Loucy (cell line): ENCODE results near the gene DMRT1.
A peak's percentile ranks its signal among the peaks of the same experiment; 100 is the strongest.

Experiments used
- H2AFZ ChIP-seq: fragments of 200-600 bp; sonication (generic); 2 replicates; pipeline ENCODE4 v1.6.0; 2016; ENCODE audit warnings: antibody characterized with exemption, mild to moderate bottlenecking, low read length, moderate library complexity
- H3F3A ChIP-seq: fragments of 200-600 bp; 2 replicates; pipeline ENCODE4 v1.6.0; 2016; ENCODE audit warnings: antibody characterized with exemption, low read depth, mild to moderate bottlenecking
- H3K27me3 ChIP-seq: fragments of 200-600 bp; sonication (generic); 2 replicates; pipeline ENCODE4 v1.6.1; 2014; ENCODE audit warnings: low read length, mild to moderate bottlenecking; ENCODE audit not compliant: insufficient read depth, poor library complexity, severe bottlenecking
- H3K36me3 ChIP-seq: fragments of 200-600 bp; sonication (generic); 2 replicates; pipeline ENCODE4 v1.6.1; 2016; ENCODE audit warnings: low read length; ENCODE audit not compliant: insufficient read depth
- H3K4me1 ChIP-seq: fragments of 200-600 bp; sonication (generic); 2 replicates; pipeline ENCODE4 v1.5.1; 2014; ENCODE audit warnings: low read length, mild to moderate bottlenecking; ENCODE audit not compliant: insufficient read depth, poor library complexity, severe bottlenecking
- H3K4me2 ChIP-seq: fragments of 200-600 bp; sonication (generic); 2 replicates; pipeline ENCODE4 v1.6.0; 2014; ENCODE audit warnings: antibody characterized with exemption, low read length, low read depth, mild to moderate bottlenecking; ENCODE audit not compliant: poor library complexity, severe bottlenecking
- H3K4me3 ChIP-seq: fragments of 200-600 bp; sonication (generic); 2 replicates; pipeline ENCODE4 v1.5.1; 2014; ENCODE audit warnings: low read length, mild to moderate bottlenecking, mixed read lengths; ENCODE audit not compliant: poor library complexity, severe bottlenecking
- H3K79me2 ChIP-seq: fragments of 200-600 bp; sonication (generic); 2 replicates; pipeline ENCODE4 v1.6.1; 2014; ENCODE audit warnings: low read length; ENCODE audit not compliant: insufficient read depth
- H3K9ac ChIP-seq: fragments of 200-600 bp; sonication (generic); 2 replicates; pipeline ENCODE4 v1.6.0; 2014; ENCODE audit warnings: mild to moderate bottlenecking, low read depth, low read length, moderate library complexity; ENCODE audit not compliant: poor library complexity, severe bottlenecking
- H3K9me2 ChIP-seq: fragments of 200-600 bp; sonication (generic); replicated peaks from 2 replicates; pipeline ENCODE4 v1.6.1; 2016; ENCODE audit warnings: low read depth, low read length, mixed read lengths
- H3K9me3 ChIP-seq: fragments of 200-600 bp; sonication (generic); 2 replicates; pipeline ENCODE4 v1.6.1; 2014; ENCODE audit warnings: mild to moderate bottlenecking, antibody characterized with exemption, low read length, low read depth; ENCODE audit not compliant: insufficient read depth
- H4K20me1 ChIP-seq: fragments of 200-600 bp; sonication (generic); 2 replicates; pipeline ENCODE4 v1.6.0; 2014; ENCODE audit warnings: antibody characterized with exemption, low read length, mild to moderate bottlenecking; ENCODE audit not compliant: insufficient read depth, poor library complexity, severe bottlenecking
- EZH2phosphoT487 ChIP-seq: fragments of 200-600 bp; IDR thresholded peaks from 2 replicates; pipeline ENCODE4 v1.6.1; 2018; ENCODE audit warnings: antibody characterized with exemption, mild to moderate bottlenecking, moderate library complexity, borderline replicate concordance
- TF ChIP-seq, protein P1 (sequence below): fragments of 200-600 bp; sonication (generic); conservative IDR thresholded peaks from 2 replicates; pipeline ENCODE4 v1.5.1; 2014; ENCODE audit warnings: mild to moderate bottlenecking, antibody characterized with exemption, low read length

The DMRT1 gene

DNA sequence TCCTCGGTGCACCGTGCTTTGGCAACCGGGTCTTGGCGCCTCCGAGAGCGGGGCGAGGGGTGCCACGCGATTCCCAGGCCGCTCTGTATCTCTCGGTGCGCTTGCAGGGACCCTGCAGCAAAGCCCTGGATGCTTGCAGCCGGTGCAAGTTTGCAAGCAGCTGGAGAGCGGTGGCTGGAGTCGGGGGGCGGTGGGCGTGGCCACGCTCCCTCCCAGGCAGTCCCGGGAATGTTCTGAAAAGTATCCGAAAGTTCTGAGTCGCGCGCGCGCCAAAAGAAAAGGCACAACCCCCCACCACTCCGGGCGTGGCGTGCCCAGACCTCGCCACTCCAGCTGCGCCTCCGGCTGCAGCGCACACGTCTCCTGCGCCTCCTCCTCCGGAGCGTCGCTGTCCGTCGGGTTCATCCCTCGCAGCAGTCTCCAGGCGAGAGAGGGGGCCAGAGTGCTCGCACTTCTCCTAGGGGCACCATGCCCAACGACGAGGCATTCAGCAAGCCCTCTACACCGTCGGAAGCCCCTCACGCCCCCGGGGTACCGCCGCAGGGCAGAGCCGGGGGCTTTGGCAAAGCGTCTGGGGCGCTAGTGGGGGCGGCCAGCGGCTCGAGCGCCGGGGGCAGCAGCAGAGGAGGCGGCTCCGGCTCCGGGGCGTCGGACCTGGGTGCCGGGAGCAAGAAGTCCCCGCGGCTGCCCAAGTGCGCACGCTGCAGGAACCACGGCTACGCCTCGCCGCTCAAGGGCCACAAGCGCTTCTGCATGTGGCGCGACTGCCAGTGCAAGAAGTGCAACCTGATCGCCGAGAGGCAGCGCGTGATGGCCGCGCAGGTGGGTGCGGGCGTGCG, at the start of gene DMRT1:
TSS of gene DMRT1 (plus strand) at position 327 of the 839 bp plus-strand sequence. CDS start at position 469, 142 bp downstream.
- H3F3A ChIP-seq, result no peaks in the 10 kb centered on the region
- no peaks in the 10 kb centered on the region for H3K9me3 ChIP-seq
- no peaks in the 10 kb centered on the region for H3K9me2 ChIP-seq
- no peak within 1 kb of the TSS for H3K9ac ChIP-seq
- no peaks in the 10 kb centered on the region for H3K4me1 ChIP-seq
- TF ChIP-seq, protein P1, sequence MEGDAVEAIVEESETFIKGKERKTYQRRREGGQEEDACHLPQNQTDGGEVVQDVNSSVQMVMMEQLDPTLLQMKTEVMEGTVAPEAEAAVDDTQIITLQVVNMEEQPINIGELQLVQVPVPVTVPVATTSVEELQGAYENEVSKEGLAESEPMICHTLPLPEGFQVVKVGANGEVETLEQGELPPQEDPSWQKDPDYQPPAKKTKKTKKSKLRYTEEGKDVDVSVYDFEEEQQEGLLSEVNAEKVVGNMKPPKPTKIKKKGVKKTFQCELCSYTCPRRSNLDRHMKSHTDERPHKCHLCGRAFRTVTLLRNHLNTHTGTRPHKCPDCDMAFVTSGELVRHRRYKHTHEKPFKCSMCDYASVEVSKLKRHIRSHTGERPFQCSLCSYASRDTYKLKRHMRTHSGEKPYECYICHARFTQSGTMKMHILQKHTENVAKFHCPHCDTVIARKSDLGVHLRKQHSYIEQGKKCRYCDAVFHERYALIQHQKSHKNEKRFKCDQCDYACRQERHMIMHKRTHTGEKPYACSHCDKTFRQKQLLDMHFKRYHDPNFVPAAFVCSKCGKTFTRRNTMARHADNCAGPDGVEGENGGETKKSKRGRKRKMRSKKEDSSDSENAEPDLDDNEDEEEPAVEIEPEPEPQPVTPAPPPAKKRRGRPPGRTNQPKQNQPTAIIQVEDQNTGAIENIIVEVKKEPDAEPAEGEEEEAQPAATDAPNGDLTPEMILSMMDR, result no peak
- TF ChIP-seq EZH2phosphoT487, result no peak
- no peaks in the 10 kb centered on the region for H3K79me2 ChIP-seq
- H3K4me2 ChIP-seq, result no peak within 1 kb of the TSS
- no peak within 1 kb of the TSS for H3K4me3 ChIP-seq
- H3K27me3 ChIP-seq, result no peaks in the 10 kb centered on the region
- H3K36me3 ChIP-seq, result no peaks in the 10 kb centered on the region
- 0 out of 2 replicates have a peak within 1 kb of the TSS, but pooled peaks have one; percentile 26 for H2AFZ ChIP-seq
- no peaks in the 10 kb centered on the region for H4K20me1 ChIP-seq

DNA sequence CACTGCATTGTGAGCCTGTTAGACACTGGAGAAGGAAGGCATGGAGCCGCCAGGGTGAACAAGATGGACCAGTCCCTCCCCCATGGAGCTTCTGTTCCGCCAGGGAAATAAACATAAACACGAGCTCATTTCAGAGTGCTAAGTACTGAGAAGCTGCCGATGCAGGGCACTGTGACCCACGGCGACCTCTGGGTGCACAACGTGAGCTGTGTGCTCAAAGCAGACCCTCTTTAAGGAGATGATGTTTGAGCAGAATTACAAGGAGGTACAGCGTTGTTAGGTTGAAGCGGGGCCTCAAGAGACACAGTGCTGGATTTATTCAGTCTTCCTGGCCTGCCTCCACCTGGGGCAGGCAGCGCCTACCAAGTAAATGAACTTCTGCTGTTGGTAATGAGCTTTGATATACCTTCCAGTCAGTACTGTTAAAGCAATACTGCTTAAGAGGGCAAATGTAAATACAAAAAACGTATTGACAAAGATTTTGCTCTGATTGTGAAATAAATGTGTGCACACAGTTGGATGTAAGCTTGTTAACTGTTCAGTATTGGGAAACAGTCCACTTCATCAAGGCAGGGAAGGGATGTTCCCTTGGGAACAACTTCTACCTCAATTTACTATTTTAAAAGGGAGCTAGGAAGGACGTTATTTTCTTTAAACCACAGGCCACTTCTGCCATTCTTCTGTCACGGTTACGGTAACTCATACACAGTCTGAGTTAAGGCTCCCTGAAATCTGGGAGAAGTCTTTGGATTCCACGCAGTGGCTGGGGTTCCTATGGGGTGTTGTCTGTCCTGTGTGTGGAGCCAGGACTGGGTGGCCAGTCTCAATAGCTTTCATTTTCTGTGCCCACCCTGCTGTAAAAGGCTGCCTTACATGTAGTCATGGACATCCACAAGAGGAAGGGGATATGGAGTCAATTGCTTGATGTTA, 48.9 kb upstream of the DMRT1 start:
- no peaks in the 10 kb centered on the region for H3K36me3 ChIP-seq
- H3K9me2 ChIP-seq, result no peaks in the 10 kb centered on the region
- no peak overlapping the region for H3K9ac ChIP-seq
- no peaks in the 10 kb centered on the region for H3K79me2 ChIP-seq
- no peaks in the 10 kb centered on the region for H3F3A ChIP-seq
- no peaks in the 10 kb centered on the region for H3K4me1 ChIP-seq
- TF ChIP-seq, protein P1, result no peak
- TF ChIP-seq EZH2phosphoT487, result no peak
- H4K20me1 ChIP-seq, result no peaks in the 10 kb centered on the region
- no peak overlapping the region for H2AFZ ChIP-seq
- no peak overlapping the region for H3K4me2 ChIP-seq
- no peak overlapping the region for H3K4me3 ChIP-seq
- H3K9me3 ChIP-seq, result no peaks in the 10 kb centered on the region
- no peaks in the 10 kb centered on the region for H3K27me3 ChIP-seq

DNA sequence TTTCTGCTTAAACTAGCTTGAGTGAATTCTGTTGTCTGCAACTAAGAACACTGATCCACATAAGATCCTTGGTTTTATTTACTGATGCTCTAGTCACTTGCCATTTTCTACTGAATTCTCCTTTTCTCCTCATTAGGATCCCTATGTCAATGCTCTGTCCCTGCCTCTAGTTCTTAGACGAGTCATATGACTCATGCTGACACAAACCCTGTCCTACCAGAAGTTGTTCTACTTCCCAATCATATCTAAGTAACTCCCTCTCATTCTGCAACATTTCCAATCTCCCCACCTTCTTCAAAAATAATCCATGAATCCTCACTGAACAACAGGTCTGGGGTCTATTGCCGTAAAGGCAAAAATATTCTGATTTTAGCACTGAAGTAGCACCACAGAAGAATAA, 47.1 kb upstream of the DMRT1 start:
- H4K20me1 ChIP-seq, result no peaks in the 10 kb centered on the region
- H3K9ac ChIP-seq, result no peak overlapping the region
- no peaks in the 10 kb centered on the region for H3K9me2 ChIP-seq
- H3K79me2 ChIP-seq, result no peaks in the 10 kb centered on the region
- no peak overlapping the region for H2AFZ ChIP-seq
- TF ChIP-seq EZH2phosphoT487, result no peak
- TF ChIP-seq, protein P1, result no peak
- no peaks in the 10 kb centered on the region for H3F3A ChIP-seq
- no peaks in the 10 kb centered on the region for H3K27me3 ChIP-seq
- no peaks in the 10 kb centered on the region for H3K4me1 ChIP-seq
- H3K36me3 ChIP-seq, result no peaks in the 10 kb centered on the region
- H3K4me3 ChIP-seq, result no peak overlapping the region
- H3K4me2 ChIP-seq, result no peak overlapping the region
- H3K9me3 ChIP-seq, result no peaks in the 10 kb centered on the region
